ENCODE results near the gene TLR9. TPM values are rescaled to one million over a fixed set of nuclear protein-coding genes. Genes with fewer than 3 reads are reported as not detected.

The TLR9 gene
- total RNA-seq, 2 experiments from 2014 or later: 0.23 to 0.50 TPM

DNA sequence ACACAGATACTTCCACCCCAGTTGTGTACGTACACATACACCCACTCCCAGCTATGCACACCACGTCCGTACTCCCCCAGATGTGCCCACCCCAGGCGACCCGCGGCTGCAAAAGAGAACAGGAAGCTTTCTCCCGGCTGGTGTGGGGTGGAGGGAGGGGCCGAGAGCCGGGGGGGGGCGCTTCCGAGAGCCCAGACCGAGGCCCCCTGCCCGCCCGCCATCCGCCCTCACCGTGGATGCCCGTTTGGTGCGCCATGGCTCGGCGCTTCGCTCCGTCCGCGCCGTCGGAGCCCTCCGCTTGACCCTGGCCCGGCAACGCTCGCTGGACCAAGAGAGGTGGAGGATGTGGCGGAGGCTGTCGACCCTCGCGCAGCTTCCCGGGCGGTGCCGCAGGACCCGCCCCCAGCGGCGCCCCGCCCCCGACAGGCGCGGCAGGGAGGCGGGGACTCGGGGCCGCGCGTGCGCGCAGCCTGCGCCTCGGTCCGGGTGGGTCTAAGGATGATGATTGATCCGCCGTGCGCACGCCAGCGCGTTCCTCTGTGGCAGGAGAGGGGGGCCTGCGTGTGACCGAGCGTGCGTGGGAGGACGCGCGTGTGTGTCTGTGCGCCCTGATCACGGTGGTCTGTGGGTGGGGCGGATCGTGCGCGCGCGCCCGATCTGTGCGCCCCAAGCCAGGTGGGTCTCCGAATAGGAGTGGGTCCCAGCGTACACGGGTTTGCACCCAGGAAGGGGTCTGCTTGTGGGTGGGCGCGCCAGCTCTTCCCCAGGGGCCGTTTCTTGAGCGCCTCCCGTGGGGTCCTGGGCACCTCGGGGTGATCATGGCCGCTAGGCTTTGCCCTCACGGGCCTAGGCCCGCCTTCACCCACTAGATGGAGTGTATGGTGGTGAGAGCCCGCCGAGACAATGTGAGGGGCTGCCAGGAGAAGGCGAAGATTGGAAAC is 13.6 kb upstream of the TLR9 start, which contains the start of gene TWF2:
Gene TWF2, minus strand, starts transcription at position 398 of the 941 bp plus-strand sequence. Its CDS starts 142 bp downstream, at position 256.
- ChIA-PET CTCF (interaction anchor here (0.9 to 2.9 kb wide), 8 partner anchors 8 to 100 kb away, joined by 3 to 25 read pairs (median 5); partner anchors contain the start of gene WDR82), POLR2A (interaction anchor here (0.7 to 19.3 kb wide), 9 partner anchors 9 to 656 kb away, joined by 3 to 246 read pairs (median 5); partner anchors contain the start of genes GLYCTK, TLR9 and WDR82)

DNA sequence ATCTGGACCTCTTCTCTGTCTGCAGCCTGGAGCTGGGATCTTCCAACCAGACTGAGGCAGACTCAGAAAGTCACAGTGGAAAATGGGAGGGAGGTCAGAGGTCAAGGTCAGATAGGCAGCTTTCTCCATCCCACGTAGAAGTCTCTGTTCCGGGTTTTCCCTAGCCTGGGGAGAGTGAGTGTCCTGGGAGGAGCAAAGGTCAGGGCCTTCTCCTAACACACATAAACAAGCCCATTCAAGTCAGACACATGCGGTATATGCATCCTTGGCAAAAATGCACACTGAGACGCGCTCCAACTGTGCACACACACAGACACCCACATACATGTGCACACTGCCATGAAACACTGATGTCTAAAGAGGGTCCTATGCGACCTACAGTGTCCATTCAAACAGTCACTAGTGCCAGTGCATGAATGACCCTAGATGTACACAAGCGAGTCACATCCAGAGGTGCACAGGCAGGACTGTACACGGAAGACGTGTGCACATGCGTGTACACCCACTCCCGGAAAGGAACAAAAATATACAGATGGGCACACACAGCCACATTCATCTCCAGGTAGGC is 12.8 kb upstream of the TLR9 start:
- CTCF ChIA-PET: interaction anchor here (0.9 to 2.9 kb wide), 8 partner anchors 7 to 101 kb away, joined by 3 to 25 read pairs (median 5); partner anchors contain the start of gene WDR82
- POLR2A ChIA-PET: interaction anchor here (0.7 to 19.3 kb wide), 11 partner anchors 10 to 655 kb away, joined by 3 to 246 read pairs (median 5); partner anchors contain the start of genes GLYCTK, TLR9 and WDR82

DNA sequence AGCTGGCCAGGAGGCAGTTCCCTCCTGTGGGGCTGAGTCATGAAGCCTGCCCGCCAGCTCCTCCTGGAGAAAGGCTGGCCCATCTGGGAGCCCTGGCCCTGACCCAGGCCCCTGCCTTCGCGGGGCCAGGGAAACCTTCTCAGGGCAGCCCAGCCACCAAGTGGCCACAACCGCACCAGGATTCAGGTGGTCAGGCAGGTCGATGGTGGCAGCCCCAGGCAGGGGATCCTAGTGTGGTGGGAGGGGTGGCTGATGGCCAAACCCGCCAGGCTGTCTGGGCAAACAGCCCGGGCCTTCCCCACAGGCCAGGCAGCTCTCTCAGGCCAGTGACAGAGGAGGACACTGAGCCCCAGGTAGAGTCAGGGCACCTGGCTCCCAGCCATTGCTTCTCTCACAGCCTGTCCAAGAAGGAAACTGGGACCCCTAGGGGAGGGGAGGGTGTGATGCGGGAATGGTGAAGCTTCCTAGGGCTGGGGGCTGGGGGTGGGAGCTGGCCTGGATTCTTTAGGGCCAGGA is 12.3 kb upstream of the TLR9 start:
- POLR2A ChIA-PET: interaction anchor here (0.7 to 19.3 kb wide), 5 partner anchors 12 to 655 kb away, joined by 4 to 246 read pairs (median 5); partner anchors contain the start of genes TLR9 and WDR82
- CTCF ChIA-PET: interaction anchor here (1.2 to 1.6 kb wide), 3 partner anchors 17 to 101 kb away, joined by 3 to 8 read pairs (median 8); partner anchors contain the start of gene WDR82

DNA sequence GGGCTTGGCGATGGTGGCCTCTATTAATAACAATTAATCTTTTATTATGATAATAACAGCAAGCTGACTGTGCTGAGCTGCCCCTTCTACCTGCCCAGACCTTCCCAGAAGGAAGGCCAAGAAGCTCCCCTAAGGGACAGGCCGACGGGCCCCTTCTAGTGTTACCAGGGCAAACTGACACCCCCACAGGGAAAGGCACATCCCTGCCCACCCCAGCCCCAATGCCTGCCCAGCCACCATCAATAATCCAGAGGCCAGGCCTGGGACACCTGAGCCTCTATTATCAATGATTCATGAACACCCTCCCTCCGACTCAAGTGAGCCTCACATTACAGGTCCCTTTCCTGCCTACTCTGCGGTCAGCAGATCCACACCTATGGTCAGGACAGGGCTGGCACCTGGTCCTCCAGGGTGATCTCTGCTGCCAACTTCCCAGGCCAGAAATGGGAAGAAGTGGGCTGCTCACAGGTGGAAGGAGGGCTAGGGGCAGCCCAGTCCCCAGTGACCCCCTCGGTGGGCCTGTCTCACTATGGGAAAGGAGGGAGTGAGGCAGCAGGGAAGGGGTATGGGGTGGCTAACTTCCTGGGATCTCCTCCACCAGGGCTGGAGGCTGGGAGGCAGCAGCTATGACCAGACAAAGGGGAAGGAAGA is 11.7 kb upstream of the TLR9 start:
- ChIA-PET CTCF (interaction anchor here (1.0 to 2.1 kb wide), 4 partner anchors 13 to 17 kb away, joined by 3 to 8 read pairs (median 3); partner anchors contain the start of gene TLR9), POLR2A (interaction anchor here (1.1 to 19.3 kb wide), 5 partner anchors 9 to 43 kb away, joined by 3 to 246 read pairs (median 4); partner anchors contain the start of genes TLR9 and WDR82)

- POLR2A ChIA-PET: interaction anchor here (1.1 to 19.3 kb wide), 5 partner anchors 9 to 44 kb away, joined by 3 to 246 read pairs (median 4); partner anchors contain the start of genes TLR9 and WDR82
- CTCF ChIA-PET: interaction anchor here (0.8 to 2.1 kb wide), 4 partner anchors 12 to 103 kb away, joined by 3 to 8 read pairs (median 3); partner anchors contain the start of gene TLR9
Measured at GRCh38 chr3:52236424-52236886, 11.0 kb upstream of the TLR9 start.

DNA sequence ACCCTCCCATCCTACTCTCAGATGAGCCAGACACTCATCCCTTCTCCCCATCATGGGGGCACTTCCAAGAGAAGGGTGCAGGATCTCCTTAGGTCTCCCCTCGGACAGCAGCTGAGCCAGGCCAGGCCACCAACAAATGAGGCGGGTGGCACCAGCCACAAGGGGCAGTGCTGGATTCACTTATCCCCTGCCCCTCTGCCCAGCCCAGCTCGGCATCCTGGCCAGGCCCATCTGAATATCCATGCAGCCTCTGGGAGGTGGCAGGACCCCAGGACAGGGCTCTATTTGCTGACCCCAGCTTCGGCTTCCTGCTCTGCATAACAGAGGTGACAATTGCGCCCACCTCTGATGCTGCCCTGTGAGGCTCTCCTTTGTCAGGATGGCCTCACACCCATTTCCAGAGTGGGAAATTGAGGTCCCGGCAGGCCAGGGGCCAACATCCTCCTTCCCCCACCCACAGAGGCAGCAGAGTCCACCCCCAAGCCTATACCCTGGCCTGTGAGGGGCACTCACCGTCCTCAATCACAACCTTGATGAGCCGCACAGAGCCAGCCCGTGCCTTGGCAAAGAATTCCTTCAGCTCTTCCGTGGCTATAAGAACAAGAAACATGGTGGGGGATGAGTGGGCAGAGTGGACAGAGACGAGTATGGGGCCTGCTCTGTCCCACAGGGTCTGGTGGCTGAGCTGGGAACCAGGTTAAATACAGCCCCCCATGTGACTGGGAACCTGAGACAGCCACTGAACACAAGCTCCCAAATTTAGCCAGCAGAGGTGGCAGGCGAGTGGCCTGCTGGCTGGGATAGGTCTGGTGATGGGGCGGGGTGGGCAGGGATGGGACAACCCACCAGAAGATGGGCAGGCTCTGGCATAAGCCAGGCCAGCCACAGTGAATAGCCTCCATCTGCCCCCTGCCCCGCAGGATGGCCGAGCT is 9.3 kb upstream of the TLR9 start:
- ChIA-PET CTCF (interaction anchor here (0.5 to 2.1 kb wide), 6 partner anchors 10 to 153 kb away, joined by 3 to 9 read pairs (median 4); partner anchors contain the start of gene TLR9), POLR2A (no interaction called here)

- ChIA-PET POLR2A (no interaction called here), CTCF (interaction anchor here (0.7 to 2.0 kb wide), 3 partner anchors 14 to 473 kb away, joined by 3 to 9 read pairs (median 6); no protein-coding TSS in a partner anchor)
Measured at GRCh38 chr3:52233968-52234367, 8.5 kb upstream of the TLR9 start.

DNA sequence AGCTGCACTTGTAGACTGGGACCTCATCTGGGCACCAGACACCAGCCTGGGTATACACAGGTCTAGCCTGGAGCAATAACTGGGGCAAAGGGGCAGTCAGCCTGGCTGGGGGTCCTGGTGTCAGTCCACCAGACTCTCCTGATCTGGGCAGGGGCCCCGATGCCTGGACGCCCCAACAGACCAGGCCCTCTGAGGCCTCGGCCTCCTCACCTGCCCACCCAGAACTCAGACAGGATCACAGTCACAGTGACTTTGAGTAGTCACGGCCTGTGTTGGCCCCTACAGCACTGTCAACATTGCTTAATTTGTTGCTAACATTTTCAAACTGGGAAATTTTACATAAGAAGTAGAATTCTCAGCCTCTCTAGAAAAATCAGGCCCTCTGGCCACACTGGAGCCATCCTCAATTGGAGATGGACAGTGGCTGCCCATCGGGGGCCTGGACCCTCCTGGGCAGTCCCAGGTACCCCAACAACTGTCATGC is 7.7 kb upstream of the TLR9 start:
- POLR2A ChIA-PET: no interaction called here

DNA sequence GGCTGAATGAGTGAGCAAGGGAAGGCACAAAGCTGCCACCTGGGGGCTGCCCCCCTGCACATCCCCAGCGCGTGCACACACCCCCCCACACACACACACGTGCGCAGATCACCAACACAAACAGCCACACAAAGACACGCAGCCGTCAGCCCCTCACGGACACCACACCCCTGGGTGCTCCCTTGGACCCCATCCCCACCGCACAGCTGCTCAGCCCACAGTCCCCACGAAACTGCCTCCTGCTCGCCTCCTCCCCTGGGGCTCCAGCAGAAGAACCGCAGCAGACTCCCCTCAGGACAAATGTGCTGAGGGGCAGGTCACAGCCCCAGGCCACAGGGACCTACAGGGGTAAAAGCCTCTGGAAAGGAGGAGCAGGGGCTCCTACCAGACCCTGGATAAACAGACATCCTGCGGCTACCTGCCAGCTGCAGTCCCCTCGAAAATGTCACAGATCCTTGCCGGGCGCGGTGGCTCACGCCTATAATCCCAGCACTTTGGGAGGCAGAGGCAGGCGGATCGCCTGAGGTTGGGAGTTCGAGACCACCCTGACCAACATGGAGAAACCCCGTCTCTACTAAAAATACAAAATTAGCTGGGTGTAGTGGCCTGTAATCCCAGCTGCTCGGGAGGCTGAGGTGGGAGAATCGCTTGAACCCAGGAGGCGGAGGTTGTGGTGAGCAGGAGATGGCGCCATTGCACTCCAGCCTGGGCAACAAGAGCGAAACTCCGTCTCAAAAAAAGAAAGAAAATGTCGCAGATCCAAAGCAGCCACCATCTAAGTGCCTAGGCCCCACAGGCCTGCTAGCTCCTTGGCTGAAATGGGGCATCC is 7.0 kb upstream of the TLR9 start:
- CTCF ChIA-PET: interaction anchor here (0.8 to 5.0 kb wide), 18 partner anchors 10 to 225 kb away, joined by 3 to 56 read pairs (median 4); partner anchors contain the start of genes GLYCTK and WDR82

More for the DNA sequence above, 7.7 kb upstream of the TLR9 start:
- CTCF ChIA-PET: interaction anchor here (0.7 to 5.0 kb wide), 6 partner anchors 13 to 474 kb away, joined by 3 to 56 read pairs (median 16); partner anchors contain the start of gene WDR82

GRCh38 chr3:52231502-52232278 is 6.2 kb upstream of the TLR9 start:
- ChIA-PET POLR2A (interaction anchor here (0.6 to 2.4 kb wide), 9 partner anchors 9 to 56 kb away, joined by 3 to 11 read pairs (median 4); partner anchors contain the start of genes GLYCTK and WDR82), CTCF (interaction anchor here (0.7 to 5.0 kb wide), 29 partner anchors 7 to 226 kb away, joined by 3 to 56 read pairs (median 3); partner anchors contain the start of genes DNAH1, GLYCTK, TWF2 and WDR82)

More for the DNA sequence above, 7.0 kb upstream of the TLR9 start:
- POLR2A ChIA-PET: interaction anchor here (1.3 to 2.4 kb wide), 4 partner anchors 11 to 47 kb away, joined by 3 to 11 read pairs (median 6); partner anchors contain the start of gene WDR82

- POLR2A ChIA-PET: interaction anchor here (0.6 to 2.4 kb wide), 9 partner anchors 8 to 57 kb away, joined by 3 to 11 read pairs (median 4); partner anchors contain the start of genes GLYCTK and WDR82
Measured at GRCh38 chr3:52230889-52231499, 5.5 kb upstream of the TLR9 start.

GRCh38 chr3:52230461-52230860 is 5.0 kb upstream of the TLR9 start:
- POLR2A ChIA-PET: interaction anchor here (0.8 to 2.4 kb wide), 3 partner anchors 9 to 49 kb away, joined by 3 to 8 read pairs (median 5); partner anchors contain the start of gene WDR82
- CTCF ChIA-PET: interaction anchor here (0.8 to 5.0 kb wide), 10 partner anchors 8 to 109 kb away, joined by 3 to 56 read pairs (median 4); partner anchors contain the start of genes DNAH1, TWF2 and WDR82

More at GRCh38 chr3:52230889-52231499, 5.5 kb upstream of the TLR9 start:
- CTCF ChIA-PET: interaction anchor here (0.7 to 5.0 kb wide), 27 partner anchors 8 to 226 kb away, joined by 3 to 56 read pairs (median 4); partner anchors contain the start of genes DNAH1, GLYCTK, TWF2 and WDR82

- POLR2A ChIA-PET: interaction anchor here (2.4 kb wide), 1 partner anchor 50 kb away, joined by 8 read pairs; the partner anchor contains the start of gene WDR82
Measured at GRCh38 chr3:52229656-52230055, 4.2 kb upstream of the TLR9 start.

More at GRCh38 chr3:52229656-52230055, 4.2 kb upstream of the TLR9 start:
- CTCF ChIA-PET: interaction anchor here (2.0 to 5.0 kb wide), 4 partner anchors 9 to 110 kb away, joined by 9 to 56 read pairs (median 32); partner anchors contain the start of gene WDR82

All from activated CD8-positive, alpha-beta memory T cell treated with anti-CD3 and anti-CD28 coated beads for 36 hours (primary cell).